HG02870 (cell line): ENCODE results near the gene TMEM108.

Experiments used
- ATAC-seq: cut with Tn5 transposase; IDR thresholded peaks from one replicate; pipeline ENCODE4 v1.9.1; 2021; ENCODE audit warnings: mild to moderate bottlenecking, moderate library complexity; ENCODE audit not compliant: unreplicated experiment

The TMEM108 gene

DNA sequence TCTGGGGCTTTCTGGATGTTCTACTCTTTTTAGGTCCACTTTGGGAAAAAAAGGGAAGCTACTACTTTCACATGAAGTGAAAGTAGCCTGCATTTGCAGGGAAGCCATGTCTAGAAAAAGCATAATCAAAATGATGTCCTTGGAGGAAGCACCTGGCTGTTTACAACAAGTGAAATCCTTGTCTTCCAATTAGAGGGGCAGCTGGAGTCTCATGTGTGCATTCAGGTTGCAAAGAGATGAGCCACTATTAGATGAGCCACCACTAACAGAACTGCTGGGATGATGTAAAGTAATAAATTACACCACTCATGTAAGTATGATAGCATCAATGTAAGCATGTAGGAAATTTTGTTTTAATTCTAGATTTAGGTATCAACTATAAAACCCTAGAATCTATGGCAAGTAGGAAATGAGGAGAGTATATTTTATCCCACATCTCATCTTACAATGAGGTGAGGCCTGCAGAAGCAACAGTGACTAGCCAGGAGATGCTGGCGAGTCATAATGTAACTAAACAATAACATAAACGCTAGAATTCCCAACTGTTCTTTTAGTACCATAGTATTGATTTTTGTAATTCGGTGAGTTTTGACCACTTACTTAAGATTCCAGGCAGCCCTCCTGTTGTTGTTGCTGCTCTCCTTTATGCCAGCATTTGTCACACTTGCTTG is 75.9 kb downstream of the TMEM108 start:
- no peak for ATAC-seq

DNA sequence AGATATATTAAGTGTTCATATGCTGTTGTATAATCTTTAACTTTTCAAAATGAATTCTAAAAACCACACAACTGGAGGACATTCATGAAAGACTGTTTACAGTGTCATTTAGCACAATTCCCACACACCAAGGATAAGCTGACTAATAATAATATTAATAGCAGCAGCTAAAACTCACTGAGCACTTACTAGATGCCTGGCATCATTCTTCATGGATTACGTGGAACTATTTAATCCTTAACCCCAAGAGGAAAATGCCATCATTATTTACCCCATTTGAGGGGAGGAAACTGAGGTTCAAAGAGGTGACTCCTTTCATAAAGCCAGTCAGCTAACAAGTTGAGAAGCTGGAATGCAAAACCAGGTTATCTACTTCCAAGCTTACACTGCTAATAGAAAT is 77.0 kb downstream of the TMEM108 start:
- no peak for ATAC-seq

DNA sequence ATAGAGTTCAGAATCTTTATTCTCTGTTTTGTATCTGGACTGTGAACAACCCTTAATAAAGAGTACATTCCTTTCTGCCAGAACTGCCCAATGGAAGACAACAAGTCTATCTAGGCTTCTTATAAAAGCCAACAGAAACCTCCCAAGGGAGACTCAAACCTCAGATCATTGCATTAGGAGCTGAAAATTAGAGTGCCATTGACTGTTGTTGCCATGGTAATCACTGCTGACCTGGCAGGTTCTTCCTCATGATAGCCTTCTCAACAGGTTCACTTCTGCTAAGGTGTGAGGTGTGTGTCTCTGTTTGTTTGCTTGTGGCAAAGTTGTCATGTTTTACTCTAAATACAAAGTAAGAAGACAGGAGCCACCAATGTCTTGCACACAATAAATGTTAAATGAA is 79.2 kb downstream of the TMEM108 start:
- no peak for ATAC-seq

DNA sequence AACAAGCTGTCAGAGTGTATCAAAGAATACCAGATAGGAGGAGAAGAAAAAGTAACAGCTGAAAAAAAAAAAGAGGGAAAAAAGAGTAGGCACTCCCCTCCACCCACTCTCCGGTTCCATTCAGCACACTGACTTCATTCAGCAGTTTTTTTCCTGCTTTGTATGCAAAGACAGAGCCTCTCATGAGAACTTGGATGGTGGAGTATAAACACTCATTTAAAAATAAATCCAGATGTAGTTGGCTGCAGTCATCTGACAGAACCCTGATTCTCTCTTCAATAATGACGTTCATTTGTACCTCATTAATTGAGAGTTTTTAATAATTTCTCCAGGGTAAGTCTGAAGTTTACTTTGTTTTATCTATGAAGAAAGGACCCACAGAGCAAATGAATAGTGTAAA is 81.0 kb downstream of the TMEM108 start:
- no peak for ATAC-seq

DNA sequence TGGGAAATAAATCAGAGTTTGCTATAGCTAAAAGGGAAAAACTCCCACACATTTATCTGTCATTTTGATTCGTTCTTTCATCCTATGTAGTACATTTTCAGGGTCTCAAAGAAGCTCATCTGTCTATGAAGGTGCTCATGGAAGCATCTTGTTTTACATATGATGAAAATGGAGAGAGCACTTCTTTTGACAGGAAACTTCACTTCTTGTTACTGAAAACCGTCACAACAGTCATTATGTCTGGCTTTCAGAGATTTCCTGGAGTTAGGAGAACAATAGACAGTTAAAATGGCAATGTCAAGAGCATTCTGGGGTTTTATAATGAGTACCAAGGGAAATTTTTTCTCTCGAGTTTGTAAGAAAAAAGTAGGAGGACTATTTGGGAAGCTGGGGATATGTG is 83.3 kb downstream of the TMEM108 start:
- ATAC-seq: no peak

DNA sequence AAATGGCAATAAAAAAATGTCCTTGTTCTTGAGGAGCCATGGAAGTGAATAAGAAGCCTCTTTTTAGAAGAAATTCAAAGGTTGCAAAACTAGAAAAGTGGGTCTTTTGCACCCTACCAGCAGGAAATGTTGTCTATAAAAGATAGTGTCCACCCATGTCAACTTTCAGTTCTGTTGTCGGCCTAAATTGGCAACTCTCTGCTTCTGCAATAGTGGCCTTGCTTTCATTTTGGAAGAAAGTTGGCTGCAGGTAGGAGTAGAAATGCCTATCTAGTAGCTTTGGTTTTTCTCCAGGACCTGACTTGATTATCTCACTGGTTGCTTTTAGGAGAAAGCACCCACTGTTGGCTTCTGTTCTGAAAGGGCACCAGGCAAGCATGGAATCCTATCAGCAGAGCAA is 85.4 kb downstream of the TMEM108 start:
- no peak for ATAC-seq

DNA sequence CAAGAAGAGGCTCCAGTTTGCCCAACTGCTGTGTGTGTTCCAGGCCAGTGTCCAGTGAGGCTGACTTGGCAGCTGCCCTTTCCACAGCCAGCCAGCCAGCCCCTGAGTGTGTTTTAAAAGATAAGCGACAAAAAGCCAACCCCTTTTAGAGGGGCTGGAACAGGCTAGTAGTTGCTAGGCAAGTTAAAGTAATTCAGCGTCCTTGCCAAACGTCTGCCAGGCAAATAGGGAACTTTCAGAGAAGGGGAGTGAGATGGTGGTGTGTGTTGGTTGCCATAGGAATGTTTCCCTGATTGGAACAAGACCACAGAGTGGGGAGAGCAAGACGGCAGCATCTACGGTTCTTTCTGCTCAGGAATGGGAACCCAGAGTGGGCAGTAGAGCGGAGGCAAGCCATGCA is 86.3 kb downstream of the TMEM108 start:
- ATAC-seq: no peak

DNA sequence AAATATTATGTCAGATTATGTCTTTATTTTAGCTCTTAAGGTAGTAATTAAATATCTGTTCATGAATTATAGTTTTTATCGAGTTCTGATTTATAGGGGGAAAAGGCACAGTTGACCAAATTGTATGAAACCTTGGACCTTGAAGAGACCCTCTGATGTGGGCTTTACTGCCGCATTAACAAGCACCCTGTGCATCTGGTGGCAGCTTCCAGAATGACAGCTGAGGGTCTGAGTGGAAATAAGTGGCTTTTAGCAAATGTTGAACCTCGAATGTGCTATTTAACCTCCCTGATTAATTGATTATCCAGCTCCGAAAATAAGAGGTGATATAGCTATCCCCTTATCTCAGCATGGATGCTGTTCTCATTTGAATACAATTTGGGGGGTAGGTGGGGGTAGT is 87.0 kb downstream of the TMEM108 start:
- ATAC-seq: no peak

DNA sequence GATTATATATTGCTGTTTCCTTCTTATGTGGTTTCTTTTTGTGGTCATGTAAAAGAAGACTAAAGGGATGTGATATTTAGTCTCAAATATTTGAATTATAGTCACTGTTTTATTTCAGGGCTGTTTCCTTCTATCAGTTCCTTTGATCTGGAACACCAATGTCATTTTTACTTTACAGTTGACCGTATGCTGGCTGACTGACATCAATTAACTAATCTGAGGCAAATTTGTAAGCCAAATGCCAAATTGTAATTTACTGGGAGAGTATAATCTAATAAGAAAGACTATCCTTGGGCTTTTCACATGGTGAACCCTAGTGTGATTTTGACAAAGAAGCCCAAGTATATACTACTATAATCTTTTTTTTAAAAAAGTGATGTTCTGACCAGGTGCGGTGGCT is 87.6 kb downstream of the TMEM108 start:
- ATAC-seq: no peak

DNA sequence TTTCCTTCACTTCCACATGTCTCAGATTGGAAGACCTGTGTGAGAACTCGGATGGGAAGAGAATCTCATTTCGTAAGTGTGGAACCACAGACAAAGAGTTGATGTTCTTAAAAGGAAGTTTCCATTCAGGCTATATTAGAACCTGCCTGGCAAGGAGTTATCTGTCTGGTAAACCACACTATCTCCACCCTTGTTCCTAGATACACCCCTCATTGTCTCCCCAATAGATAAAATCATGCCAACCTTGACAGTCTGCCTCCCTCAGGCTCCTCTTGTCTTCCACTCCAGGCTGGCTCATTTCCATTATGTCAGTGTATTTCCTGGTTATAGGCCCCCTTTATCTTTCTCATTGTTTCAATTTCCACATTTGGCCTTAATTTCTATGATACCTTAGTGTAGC is 89.2 kb downstream of the TMEM108 start:
- no peak for ATAC-seq

DNA sequence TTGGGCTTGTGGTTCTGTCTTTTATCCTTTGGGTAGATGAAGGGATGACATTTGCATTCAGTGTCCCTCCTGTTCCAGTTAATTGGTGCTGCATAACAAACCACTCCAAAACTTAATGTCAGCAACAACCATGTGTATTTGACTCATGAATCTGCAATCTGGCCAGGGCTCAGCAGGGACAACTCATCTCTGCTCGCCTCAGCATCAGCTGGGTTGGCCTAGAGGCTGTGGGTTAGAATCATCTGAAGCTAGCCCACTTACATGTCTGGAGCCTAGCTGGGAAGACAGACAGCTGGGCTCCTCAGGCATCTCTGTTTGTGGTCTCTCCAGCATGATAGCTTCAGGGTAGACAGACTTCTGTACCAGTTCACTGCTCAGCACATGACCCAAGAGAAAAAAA is 92.0 kb downstream of the TMEM108 start:
- ATAC-seq: no peak

DNA sequence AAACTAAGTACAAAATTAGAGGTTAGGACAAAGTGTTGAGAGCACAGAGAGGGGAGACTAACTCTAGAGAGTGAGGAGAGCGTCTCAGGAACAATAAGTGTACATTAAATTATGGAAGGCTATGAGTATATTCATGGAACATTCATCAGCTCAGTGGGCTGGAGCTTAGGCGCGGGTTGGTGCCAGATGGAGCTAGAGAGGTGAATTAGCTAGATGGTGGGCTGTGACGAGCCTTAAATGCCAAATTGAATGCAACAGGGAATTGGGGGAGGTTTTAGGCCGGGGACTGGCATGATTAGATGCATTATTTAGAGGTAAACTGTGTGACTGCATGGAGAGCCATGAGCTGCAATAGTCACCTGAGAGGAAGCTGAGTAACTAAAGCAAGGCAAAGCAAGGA is 97.1 kb downstream of the TMEM108 start:
- no peak for ATAC-seq

DNA sequence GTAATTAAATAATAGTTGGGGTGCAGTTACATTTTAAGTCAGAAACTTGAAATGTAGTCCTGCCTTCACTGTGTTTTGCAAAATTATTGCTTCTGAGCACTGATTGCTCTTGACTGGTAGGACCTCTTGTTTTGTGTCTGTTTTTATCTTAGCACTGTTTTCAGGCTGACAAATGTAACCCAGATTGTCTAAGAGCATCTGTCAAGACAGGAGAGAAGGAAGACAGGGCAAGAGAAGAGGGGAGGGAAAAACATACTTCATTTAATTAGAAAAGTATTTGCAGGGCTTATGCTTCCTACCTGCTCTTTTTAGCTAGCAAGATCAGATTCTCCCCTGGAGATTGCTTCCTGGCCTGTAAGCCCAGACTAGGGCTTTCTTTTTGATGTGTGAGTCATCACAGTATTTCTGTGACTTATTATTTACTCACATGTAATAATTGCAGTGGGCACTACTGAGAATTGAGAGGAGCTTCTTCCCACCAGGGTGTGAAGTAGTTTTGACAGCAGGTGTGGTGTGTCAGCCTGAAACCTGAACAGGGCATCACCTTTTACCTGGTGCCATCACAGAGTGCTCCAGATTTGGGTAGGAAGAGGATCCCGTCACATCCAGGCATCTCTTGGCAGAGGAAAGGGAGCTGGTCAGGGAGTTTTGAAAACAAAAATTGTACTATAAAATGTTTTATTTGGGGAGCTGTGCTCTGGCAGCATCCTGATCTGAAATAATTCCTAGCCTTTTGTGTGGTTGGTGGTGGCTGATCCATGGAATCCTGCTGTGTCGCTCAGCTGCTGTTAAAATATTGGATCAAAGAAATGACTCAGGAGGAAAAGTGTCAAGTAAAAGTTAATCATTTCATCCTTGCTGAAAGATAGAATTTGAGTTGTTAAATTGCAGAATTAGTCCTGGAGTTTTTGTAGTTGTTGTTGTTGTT is 98.2 kb downstream of the TMEM108 start:
- peak; percentile 77 for ATAC-seq

DNA sequence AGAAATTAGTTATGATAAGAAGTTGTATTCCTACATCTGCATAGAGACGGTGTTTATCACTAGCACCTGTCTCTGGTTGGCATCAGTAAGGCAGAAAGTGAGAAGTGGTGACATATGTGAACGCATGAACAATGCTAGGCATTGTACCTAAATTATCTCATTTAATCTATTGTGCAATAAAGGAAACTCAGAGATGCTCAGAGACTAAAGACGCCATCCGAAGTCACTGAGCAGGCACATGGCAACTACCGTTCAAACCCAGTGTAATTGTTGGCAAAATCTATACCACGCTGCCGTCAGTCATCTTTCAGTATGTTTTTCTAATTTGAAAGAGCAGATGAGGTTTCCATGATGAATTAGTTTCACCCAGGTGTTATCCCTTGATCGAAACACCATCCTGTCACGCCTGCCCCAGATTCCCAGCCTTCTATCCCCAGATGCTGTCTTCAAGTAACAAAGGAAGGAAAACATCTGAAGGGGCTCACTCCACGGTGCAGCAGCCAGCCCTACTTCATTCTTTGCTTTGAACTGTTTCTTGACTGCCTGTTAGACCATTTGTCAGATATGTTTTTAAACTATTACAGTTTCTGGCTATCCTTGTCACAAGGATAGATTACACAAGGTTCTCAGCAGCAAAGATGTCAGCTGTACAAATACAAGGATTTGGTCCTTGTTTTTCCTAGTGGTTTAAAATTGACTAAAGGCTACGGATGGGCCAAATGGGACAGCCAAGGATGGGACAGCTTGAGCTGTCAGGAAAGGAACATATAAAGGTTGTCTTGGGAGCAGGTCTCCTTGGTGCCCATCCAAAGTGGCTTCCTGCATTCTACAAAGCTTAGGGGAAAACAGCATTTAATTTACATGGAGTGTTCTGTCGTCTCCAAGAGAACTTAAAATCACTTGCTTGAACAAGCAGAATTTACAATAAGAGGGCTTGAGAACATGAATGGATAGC is 99.1 kb downstream of the TMEM108 start:
- ATAC-seq: no peak

DNA sequence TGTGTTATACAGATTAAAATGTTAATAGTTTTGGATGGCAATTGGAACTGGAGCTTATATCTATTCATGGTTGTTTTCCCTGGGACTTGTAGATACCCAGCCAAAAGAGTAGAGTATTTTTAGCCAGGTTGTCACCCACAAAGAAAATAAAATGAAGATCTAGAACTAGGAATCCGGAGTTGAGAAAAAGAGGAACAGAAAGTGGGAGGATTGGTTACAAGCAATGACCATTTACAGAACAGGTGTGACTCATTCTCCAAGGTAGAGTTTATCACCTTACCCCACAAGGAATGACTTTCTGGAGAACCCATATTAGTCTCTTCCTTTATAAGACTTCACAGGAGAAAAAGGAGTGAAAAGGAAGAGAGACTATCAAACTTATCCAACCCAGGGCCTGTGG is 99.8 kb downstream of the TMEM108 start:
- peak; percentile 82 for ATAC-seq

DNA sequence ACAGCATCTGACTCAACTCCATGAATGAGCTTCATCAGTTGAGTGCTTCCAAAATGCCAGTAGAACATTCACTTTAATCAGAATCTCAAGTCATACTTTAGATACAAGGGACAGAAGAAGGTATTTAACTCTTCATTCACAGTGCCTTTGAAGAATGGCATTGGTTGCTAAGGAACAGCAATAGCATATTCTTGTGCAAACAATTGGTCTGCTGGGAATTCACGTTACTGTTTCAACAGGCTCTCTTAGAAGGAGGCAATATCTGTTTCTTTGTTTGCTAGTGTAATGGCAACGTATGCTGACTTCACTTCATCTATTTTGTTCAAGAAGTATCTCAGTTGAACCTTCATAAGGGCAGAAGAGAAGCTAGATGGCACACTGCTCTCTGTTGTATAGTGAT is 113.9 kb downstream of the TMEM108 start:
- no peak for ATAC-seq

DNA sequence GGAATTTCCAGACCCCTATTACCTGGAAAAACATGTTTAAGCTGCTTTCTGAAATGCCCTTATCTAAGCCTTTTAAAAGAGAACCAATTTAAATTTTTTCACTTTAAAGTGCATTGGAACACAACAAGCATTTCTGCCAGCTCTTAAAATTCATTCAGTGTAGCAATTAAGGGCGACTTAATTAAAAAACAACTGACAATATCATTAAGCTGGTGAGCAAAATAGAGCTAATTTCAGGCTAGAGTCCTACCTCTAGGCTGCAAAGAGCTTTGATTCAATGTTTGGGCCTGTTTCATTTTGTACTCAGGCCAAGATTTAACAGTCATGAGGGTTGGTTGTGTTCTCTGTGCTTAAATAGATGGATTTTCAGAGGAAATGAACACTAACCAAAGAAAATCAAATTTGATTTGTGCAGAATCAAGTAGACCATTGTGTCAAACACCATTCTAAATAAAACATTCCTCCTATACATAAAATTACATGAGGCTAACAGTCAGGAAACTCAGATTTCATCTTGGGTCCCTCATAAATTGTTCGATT is 114.6 kb downstream of the TMEM108 start:
- no peak for ATAC-seq

DNA sequence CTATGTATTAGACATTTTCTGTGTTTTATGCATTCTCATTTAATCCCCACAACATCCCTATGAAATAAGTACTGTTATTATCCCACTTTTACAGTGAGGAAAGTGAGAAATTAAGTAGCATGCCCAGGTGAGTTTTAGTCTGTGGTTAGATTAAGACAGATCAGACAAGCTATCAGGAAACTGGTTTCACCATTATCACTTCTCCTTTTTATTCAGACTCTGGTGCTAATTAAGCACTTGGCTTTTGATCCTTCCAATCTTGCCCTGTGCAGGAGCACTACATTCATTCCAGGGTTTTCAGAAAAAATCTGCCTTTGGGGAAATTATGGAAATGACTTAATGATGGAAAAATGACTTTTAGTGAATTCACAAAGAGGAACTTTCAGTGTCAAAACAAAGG is 115.2 kb downstream of the TMEM108 start:
- no peak for ATAC-seq

DNA sequence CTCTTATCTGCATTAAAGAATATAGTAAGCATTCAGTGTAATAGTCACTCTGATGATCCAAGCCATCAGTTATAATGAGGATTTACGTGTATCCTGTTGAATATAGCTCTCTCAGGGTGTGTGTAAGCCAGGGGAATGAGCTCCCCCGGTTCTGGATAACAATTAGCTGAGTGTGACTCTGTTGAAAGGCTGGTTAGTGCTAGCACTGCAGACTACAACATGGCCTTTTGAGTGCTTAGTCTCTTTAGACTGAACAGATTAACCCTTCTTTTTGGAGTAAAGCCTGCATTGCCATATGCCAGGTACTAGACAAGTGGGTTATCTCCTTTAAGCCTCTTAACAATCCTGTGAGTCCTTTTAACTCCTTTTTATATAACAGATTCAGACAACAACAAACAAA is 119.5 kb downstream of the TMEM108 start:
- ATAC-seq: no peak

DNA sequence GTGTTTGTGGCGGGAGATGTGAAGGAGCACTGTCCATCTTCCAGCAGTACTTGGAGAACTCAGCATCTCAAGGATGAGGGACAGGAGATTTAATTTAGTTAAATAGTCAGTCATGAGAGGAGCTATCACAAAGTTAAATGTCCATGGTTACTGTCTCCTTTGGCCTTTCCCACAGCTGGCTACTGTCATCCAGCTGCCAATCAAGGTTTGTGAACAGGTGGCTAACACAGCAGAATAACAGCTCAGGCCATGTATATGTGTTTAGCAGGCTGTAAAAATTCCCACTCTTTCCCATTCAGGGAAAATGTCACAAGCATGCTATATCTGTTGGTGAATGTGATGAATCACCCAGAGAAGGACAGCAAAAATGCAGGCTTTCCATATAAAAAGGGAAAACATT is 120.5 kb downstream of the TMEM108 start:
- ATAC-seq: no peak
